Neural progenitor cell (in vitro differentiated cells): ENCODE results near the gene SPIRE2. TPM values are rescaled to one million over a fixed set of nuclear protein-coding genes. Genes with fewer than 3 reads are reported as not detected.

ENCODE experiments used
- DNase-seq: peaks from one replicate; pipeline ENCODE4 v3.0.0-alpha.2; 2016; ENCODE audit warnings: low spot score
- H2AFZ ChIP-seq: fragments of 200-600 bp; sonication (generic); replicated peaks from 2 replicates; pipeline ENCODE4 v1.6.1; 2016; ENCODE audit warnings: antibody characterized with exemption
- H3F3A ChIP-seq: fragments of 200-600 bp; sonication (generic); 2 replicates; pipeline ENCODE4 v1.6.1; 2016; ENCODE audit warnings: antibody characterized with exemption, low read depth
- H3K27ac ChIP-seq: fragments of 200-600 bp; sonication (generic); 2 replicates; pipeline ENCODE4 v1.5.1; 2016; ENCODE audit warnings: mild to moderate bottlenecking
- H3K27me3 ChIP-seq: fragments of 200-600 bp; sonication (generic); 2 replicates; pipeline ENCODE4 v1.6.1; 2016; ENCODE audit warnings: mild to moderate bottlenecking, moderate library complexity
- H3K36me3 ChIP-seq: fragments of 200-600 bp; sonication (generic); 2 replicates; pipeline ENCODE4 v1.5.1; 2016
- H3K4me1 ChIP-seq: fragments of 200-600 bp; sonication (generic); 2 replicates; pipeline ENCODE4 v1.6.1; 2016; ENCODE audit warnings: mixed run types
- H3K4me2 ChIP-seq: fragments of 200-600 bp; sonication (generic); 2 replicates; pipeline ENCODE4 v1.6.1; 2016
- H3K4me3 ChIP-seq: fragments of 200-600 bp; sonication (generic); 2 replicates; pipeline ENCODE4 v1.5.1; 2016
- H3K79me2 ChIP-seq: fragments of 200-600 bp; sonication (generic); 2 replicates; pipeline ENCODE4 v1.6.1; 2016; ENCODE audit warnings: low read depth
- H3K9ac ChIP-seq: fragments of 200-600 bp; sonication (generic); 2 replicates; pipeline ENCODE4 v1.6.1; 2016
- H3K9me3 ChIP-seq: fragments of 200-600 bp; sonication (generic); 2 replicates; pipeline ENCODE4 v1.5.1; 2016; ENCODE audit warnings: low read depth
- H4K20me1 ChIP-seq: fragments of 200-600 bp; sonication (generic); 2 replicates; pipeline ENCODE4 v1.6.1; 2016; ENCODE audit warnings: low read depth
- H3K27ac Mint-ChIP-seq: 3 replicates; pipeline ENCODE4 v1.8.0; 2021; ENCODE audit warnings: mixed read lengths
- H3K27me3 Mint-ChIP-seq: 2 replicates; pipeline ENCODE4 v1.8.0; 2022; ENCODE audit warnings: low read depth, mild to moderate bottlenecking, inconsistent platforms, moderate library complexity, mixed read lengths; ENCODE audit not compliant: insufficient read depth
- H3K36me3 Mint-ChIP-seq: 3 replicates; pipeline ENCODE4 v1.8.0; 2021; ENCODE audit warnings: mixed read lengths
- H3K4me1 Mint-ChIP-seq: 3 replicates; pipeline ENCODE4 v1.8.0; 2021; ENCODE audit warnings: mixed read lengths
- H3K4me3 Mint-ChIP-seq: 3 replicates; pipeline ENCODE4 v1.8.0; 2021; ENCODE audit warnings: mild to moderate bottlenecking, moderate library complexity, mixed read lengths
- H3K9me3 Mint-ChIP-seq: 3 replicates; pipeline ENCODE4 v1.8.0; 2020; ENCODE audit warnings: mixed read lengths
- CTCF ChIP-seq: fragments of 200-600 bp; sonication (generic); IDR thresholded peaks from 2 replicates; pipeline ENCODE4 v1.5.1; 2017; ENCODE audit warnings: antibody characterized with exemption, mild to moderate bottlenecking
- EZH2 ChIP-seq: fragments of 200-600 bp; sonication (generic); IDR thresholded peaks from 2 replicates; pipeline ENCODE4 v1.6.1; 2017; ENCODE audit warnings: antibody characterized with exemption, mild to moderate bottlenecking, moderate library complexity
- EZH2phosphoT487 ChIP-seq: fragments of 200-600 bp; sonication (generic); IDR thresholded peaks from 2 replicates; pipeline ENCODE4 v1.6.1; 2017; ENCODE audit warnings: antibody characterized with exemption
- total RNA-seq: library from RNA; depleted of rRNA; stranded (reverse); fragments of >200 nt; gene quantifications from 2 replicates; pipeline ENCODE4 v1.2.3, GENCODE V29; 2015; ENCODE audit warnings: low replicate concordance

The SPIRE2 gene
- total RNA-seq, 1 donor from 2014 or later: 6.5 TPM

- no peaks in the 10 kb centered on the region for H4K20me1 ChIP-seq
- H3K9me3 ChIP-seq: no peaks in the 10 kb centered on the region
- Mint-ChIP-seq H3K4me3 (no peak overlapping the region), H3K27ac (no peak overlapping the region), H3K27me3 (peaks cover 7% of the 10 kb centered on the region), H3K4me1 (peaks cover 2% of the 10 kb centered on the region), H3K9me3 (peaks cover 3% of the 10 kb centered on the region), H3K36me3 (peaks cover 14% of the 10 kb centered on the region)
- H3K4me2 ChIP-seq: no peak overlapping the region
- DNase-seq: no peak
- no peak overlapping the region for H3K9ac ChIP-seq
- H3K79me2 ChIP-seq: no peaks in the 10 kb centered on the region
- no peaks in the 10 kb centered on the region for H3K27me3 ChIP-seq
- no peaks in the 10 kb centered on the region for H3K36me3 ChIP-seq
- no peaks in the 10 kb centered on the region for H3F3A ChIP-seq
- no peak for TF ChIP-seq EZH2phosphoT487
- no peak overlapping the region for H2AFZ ChIP-seq
- no peak overlapping the region for H3K4me3 ChIP-seq
- no peak overlapping the region for H3K27ac ChIP-seq
- H3K4me1 ChIP-seq: no peaks in the 10 kb centered on the region
Observed at GRCh38 chr16:89837014-89837546, 8.8 kb downstream of the SPIRE2 start.

- TF ChIP-seq EZH2 (no peak), EZH2phosphoT487 (no peak), CTCF (no peak)
- Histone ChIP-seq H3K27ac (no peak overlapping the region), H3K9ac (no peak overlapping the region), H3K4me1 (no peaks in the 10 kb centered on the region), H3F3A (no peaks in the 10 kb centered on the region), H3K27me3 (no peaks in the 10 kb centered on the region), H3K9me3 (no peaks in the 10 kb centered on the region), H4K20me1 (no peaks in the 10 kb centered on the region), H3K4me3 (no peak overlapping the region), H2AFZ (no peak overlapping the region), H3K4me2 (no peak overlapping the region), H3K79me2 (no peaks in the 10 kb centered on the region), H3K36me3 (no peaks in the 10 kb centered on the region)
- H3K27me3 Mint-ChIP-seq: peaks cover 7% of the 10 kb centered on the region
- H3K27ac Mint-ChIP-seq: no peak overlapping the region
- H3K36me3 Mint-ChIP-seq: no peaks in the 10 kb centered on the region
- no peaks in the 10 kb centered on the region for H3K9me3 Mint-ChIP-seq
- H3K4me3 Mint-ChIP-seq: no peak overlapping the region
- H3K4me1 Mint-ChIP-seq: peaks cover 6% of the 10 kb centered on the region
- no peak for DNase-seq
Observed at GRCh38 chr16:89841275-89841674, 13.0 kb downstream of the SPIRE2 start.

GRCh38 chr16:89842471-89843408 lies 14.5 kb downstream of the SPIRE2 start:
- no peak for DNase-seq
- H3K27ac Mint-ChIP-seq: no peak overlapping the region
- no peak overlapping the region for H3K27ac ChIP-seq

More at GRCh38 chr16:89842471-89843408, 14.5 kb downstream of the SPIRE2 start:
- H3K4me2 ChIP-seq: no peak overlapping the region
- no peaks in the 10 kb centered on the region for H3F3A ChIP-seq
- Mint-ChIP-seq H3K4me1 (peaks cover 6% of the 10 kb centered on the region), H3K4me3 (no peak overlapping the region), H3K9me3 (no peaks in the 10 kb centered on the region), H3K27me3 (peaks cover 7% of the 10 kb centered on the region), H3K36me3 (peaks cover 2% of the 10 kb centered on the region)
- no peaks in the 10 kb centered on the region for H3K79me2 ChIP-seq
- no peak overlapping the region for H3K4me3 ChIP-seq
- no peak overlapping the region for H2AFZ ChIP-seq
- H3K27me3 ChIP-seq: no peaks in the 10 kb centered on the region
- H3K36me3 ChIP-seq: no peaks in the 10 kb centered on the region
- TF ChIP-seq CTCF (no peak), EZH2 (no peak), EZH2phosphoT487 (no peak)
- no peaks in the 10 kb centered on the region for H3K9me3 ChIP-seq
- H3K4me1 ChIP-seq: no peaks in the 10 kb centered on the region
- H3K9ac ChIP-seq: no peak overlapping the region
- H4K20me1 ChIP-seq: no peaks in the 10 kb centered on the region
